Spleen (tissue), 11 donors: ENCODE measurements around the gene ADARB2. TPM values are rescaled to one million over a fixed set of nuclear protein-coding genes. Genes with fewer than 3 reads are reported as not detected.

Experiments
- DNase-seq: peaks from one replicate; pipeline ENCODE4 v3.0.0-alpha.2; 2020
- H3K27ac ChIP-seq, 8 donors: fragments of 200-600 bp; sonication (generic) in 7 of 8; 1 replicate in 4 of 8; 2 replicates in 4 of 8; pipeline versions ENCODE4 v1.5.0 to v1.8.0; 2016 to 2021; ENCODE audit warnings: inconsistent platforms in 4 of 8, mild to moderate bottlenecking in 4 of 8, moderate library complexity in 1 of 8
- H3K27me3 ChIP-seq, 7 donors: fragments of 200-600 bp; sonication (generic) in 6 of 7; replicated peaks in 1 of 7; 1 replicate in 4 of 7; 2 replicates in 3 of 7; pipeline versions ENCODE4 v1.5.0 to v1.8.0; 2016 to 2021; ENCODE audit warnings: inconsistent platforms in 3 of 7, mild to moderate bottlenecking in 1 of 7
- H3K36me3 ChIP-seq, 6 donors: fragments of 200-600 bp; sonication (generic) in 5 of 6; 1 replicate in 4 of 6; 2 replicates in 2 of 6; pipeline versions ENCODE4 v1.5.0 to v1.8.0; 2016 to 2021; ENCODE audit warnings: inconsistent platforms in 2 of 6
- H3K4me1 ChIP-seq, 6 donors: fragments of 200-600 bp; sonication (generic) in 5 of 6; 1 replicate in 3 of 6; 2 replicates in 3 of 6; pipeline versions ENCODE4 v1.5.0 to v1.8.0; 2016 to 2021; ENCODE audit warnings: inconsistent platforms in 3 of 6
- H3K4me3 ChIP-seq, 8 donors: fragments of 200-600 bp; sonication (generic) in 7 of 8; 1 replicate in 4 of 8; 2 replicates in 4 of 8; pipeline versions ENCODE4 v1.5.0 to v1.8.0; 2016 to 2021; ENCODE audit warnings: inconsistent platforms in 4 of 8, mild to moderate bottlenecking in 4 of 8, moderate library complexity in 2 of 8
- H3K9me3 ChIP-seq, 8 donors: fragments of 200-600 bp; sonication (generic) in 7 of 8; 1 replicate in 4 of 8; 2 replicates in 4 of 8; pipeline versions ENCODE4 v1.5.0 to v1.8.0; 2016 to 2021; ENCODE audit warnings: inconsistent platforms in 4 of 8
- CTCF ChIP-seq, 11 experiments: fragments of 200-600 bp in 7 of 11; fragments of 450-650 bp in 4 of 11; sonication (generic) in 4 of 11; IDR thresholded peaks in 8 of 11; conservative IDR thresholded peaks in 3 of 11; 1 replicate in 7 of 11; 2 replicates in 4 of 11; pipeline versions ENCODE4 v1.4.0 to v1.8.0; 2016 to 2021; ENCODE audit warnings: antibody characterized with exemption in 11 of 11, inconsistent platforms in 4 of 11, mild to moderate bottlenecking in 1 of 11
- POLR2A ChIP-seq, 3 donors: fragments of 450-650 bp; IDR thresholded peaks; one replicate each; pipeline ENCODE4 v1.5.1; 2017; ENCODE audit warnings: antibody characterized with exemption in 3 of 3, mild to moderate bottlenecking in 1 of 3
- POLR2AphosphoS5 ChIP-seq, 3 donors: sonication (generic); formaldehyde crosslinking; IDR thresholded peaks; one replicate each; pipeline ENCODE4 v1.5.1; 2017; ENCODE audit warnings: antibody characterized with exemption in 3 of 3
- WGBS, 5 donors: extraction: QIAGEN DNeasy Blood & Tissue Kit in 3 of 5; methylation state at CpG; one replicate each; pipeline versions ENCODE4 v1.1.5 to v1.1.7; 2013 to 2018; 5-methylcytosine and 5-hydroxymethylcytosine counted together
- intact Hi-C: fragments of 100-400 bp; cut with DNase I; formaldehyde crosslinking; loops from one replicate; pipeline ENCODE4 v1.15.0; 2023; ENCODE audit warnings: low total_unique reads
- polyA plus RNA-seq, 3 donors: library from polyadenylated mRNA; stranded (reverse); fragments of 200-250 nt; gene quantifications; one replicate each; pipeline ENCODE4 v1.2.1, GENCODE V29; 2013
- total RNA-seq, 7 donors: library from RNA; depleted of rRNA in 3 of 7; stranded (reverse); fragments of >200 nt in 3 of 7; fragmentation: NEBNext Ultra II Directional in 4 of 7; extraction: Animal tissue kit (Norgen Biotek cat#: 25700) in 4 of 7; gene quantifications; one replicate each; pipeline versions ENCODE4 v1.1.0 to v1.2.1, GENCODE V29; 2016 to 2021
- donor health status: healthy with polysubstance abuse.
- donor health status: DM: no; HTN: no; CAD: no; lungs with moderate emphysema.
- donor health status: DM: no; HTN: no; CAD: no.
- donor health status: Bipolar disorder and iron deficiency.
- donor health status: healthy.
- donor health status: DM: no; HTN: no; CAD: no.
- donor health status: DM: yes; HTN: yes; CAD: no.

ADARB2 gene
- total and polyA plus RNA-seq, 10 donors: 0.05 to 8.1 (median 0.96) TPM

- intact Hi-C loops: no loop called here
- TF ChIP-seq CTCF (IDR thresholded peaks at IDR 0.05 in 8 of 11, conservative IDR thresholded peaks at IDR 0.05 in 3 of 11) (no peak), POLR2A (IDR thresholded peaks at IDR 0.05) (no peak), POLR2AphosphoS5 (IDR thresholded peaks at IDR 0.05) (no peak)
- Histone ChIP-seq H3K4me3 (no peak overlapping the region), H3K36me3 (no peaks in the 10 kb centered on the region), H3K9me3 (no peaks in the 10 kb centered on the region), H3K4me1 (peaks cover 0 to 29% (median 2%) of the 10 kb centered on the region in 6 donors), H3K27me3 (peaks cover 0 to 36% (median 0%) of the 10 kb centered on the region in 7 donors), H3K27ac (no peak overlapping the region)
- DNase-seq: peak; percentile 73
- 62 to 70% (median 68%) methylated on average over 12 to 16 of the region's 16 CpGs for WGBS, 5 donors
These were observed 160.6 kb downstream of the ADARB2 start for GRCh38 chr10:1576467-1577372.

GRCh38 chr10:1575481-1576244 lies 161.7 kb downstream of the ADARB2 start:
- no peaks in the 10 kb centered on the region for H3K9me3 ChIP-seq
- H3K27ac ChIP-seq: no peak overlapping the region
- intact Hi-C loops: no loop called here
- no peaks in the 10 kb centered on the region for H3K36me3 ChIP-seq
- peak; percentile 58 for DNase-seq
- peaks cover 0 to 29% (median 2%) of the 10 kb centered on the region in 6 donors for H3K4me1 ChIP-seq
- TF ChIP-seq POLR2A (IDR thresholded peaks at IDR 0.05): no peak
- TF ChIP-seq POLR2AphosphoS5 (IDR thresholded peaks at IDR 0.05): no peak
- no peak for TF ChIP-seq CTCF (IDR thresholded peaks at IDR 0.05 in 8 of 11, conservative IDR thresholded peaks at IDR 0.05 in 3 of 11)
- no peak overlapping the region for H3K4me3 ChIP-seq
- H3K27me3 ChIP-seq: peaks cover 0 to 36% (median 0%) of the 10 kb centered on the region in 7 donors
- 41 to 50% (median 46%) methylated on average over 9 to 13 of the region's 13 CpGs for WGBS, 5 donors

GRCh38 chr10:1574719-1575118 lies 162.6 kb downstream of the ADARB2 start:
- Histone ChIP-seq H3K9me3 (no peaks in the 10 kb centered on the region), H3K4me3 (no peak overlapping the region), H3K27me3 (peaks cover 0 to 36% (median 0%) of the 10 kb centered on the region in 7 donors), H3K27ac (no peak overlapping the region), H3K36me3 (no peaks in the 10 kb centered on the region), H3K4me1 (peaks cover 0 to 29% (median 2%) of the 10 kb centered on the region in 6 donors)
- 63 to 84% (median 78%) methylated on average over 2 of the region's 2 CpGs for WGBS, 5 donors
- TF ChIP-seq POLR2A (IDR thresholded peaks at IDR 0.05): no peak
- TF ChIP-seq POLR2AphosphoS5 (IDR thresholded peaks at IDR 0.05): no peak
- no peak for TF ChIP-seq CTCF (IDR thresholded peaks at IDR 0.05 in 8 of 11, conservative IDR thresholded peaks at IDR 0.05 in 3 of 11)
- intact Hi-C loops: no loop called here
- no peak for DNase-seq
